Measurements from ENCODE around the gene LARGE1. TPM values are rescaled to one million over a fixed set of nuclear protein-coding genes. Genes with fewer than 3 reads are reported as not detected.

The LARGE1 gene
- total RNA-seq, 1 experiment from 2014 or later, result 5.8 TPM

DNA sequence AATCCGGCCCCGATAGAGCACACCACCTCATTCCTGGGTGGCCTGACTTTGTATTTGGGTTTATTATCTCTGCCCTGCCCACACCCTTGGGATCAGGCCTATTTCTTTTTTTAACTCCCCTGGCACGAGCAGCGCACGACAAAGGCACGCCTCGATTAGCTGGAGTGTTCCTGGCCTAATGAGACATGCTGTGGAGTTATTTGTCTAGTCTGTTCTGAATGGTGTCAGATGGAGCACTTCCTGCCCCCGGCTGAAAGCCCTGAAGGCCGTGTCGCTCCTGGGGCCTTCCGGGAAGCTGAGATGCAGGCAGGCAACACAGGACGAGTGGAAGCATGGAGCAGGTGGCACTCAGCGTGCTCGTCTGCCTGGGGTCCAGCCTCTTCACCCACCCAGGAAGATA is 47.1 kb downstream of the LARGE1 start:
- Mint-ChIP-seq H3K27me3 (ENCODE audit: insufficient read depth, unreplicated experiment) (no peaks in the 10 kb centered on the region), H3K36me3 (ENCODE audit: insufficient read depth, unreplicated experiment) (no peaks in the 10 kb centered on the region), H3K9me3 (ENCODE audit: unreplicated experiment) (no peaks in the 10 kb centered on the region), H3K27ac (ENCODE audit: unreplicated experiment) (no peak overlapping the region), H3K4me1 (ENCODE audit: low read depth, unreplicated experiment) (no peaks in the 10 kb centered on the region), H3K4me3 (ENCODE audit: unreplicated experiment) (no peak overlapping the region)
- H3K9me3 ChIP-seq, result no peaks in the 10 kb centered on the region
- no peaks in the 10 kb centered on the region for H3K27me3 ChIP-seq (replicated peaks; ENCODE audit: control insufficient read depth, insufficient read depth, low read length)
- H3K36me3 ChIP-seq (ENCODE audit: control insufficient read depth, insufficient read depth, low read length), result no peaks in the 10 kb centered on the region
- H3K4me1 ChIP-seq, result no peaks in the 10 kb centered on the region
- DNase-seq, result no peak
- H3K4me3 ChIP-seq (ENCODE audit: low read depth, low read length), result no peak overlapping the region
- TF ChIP-seq, protein P1, sequence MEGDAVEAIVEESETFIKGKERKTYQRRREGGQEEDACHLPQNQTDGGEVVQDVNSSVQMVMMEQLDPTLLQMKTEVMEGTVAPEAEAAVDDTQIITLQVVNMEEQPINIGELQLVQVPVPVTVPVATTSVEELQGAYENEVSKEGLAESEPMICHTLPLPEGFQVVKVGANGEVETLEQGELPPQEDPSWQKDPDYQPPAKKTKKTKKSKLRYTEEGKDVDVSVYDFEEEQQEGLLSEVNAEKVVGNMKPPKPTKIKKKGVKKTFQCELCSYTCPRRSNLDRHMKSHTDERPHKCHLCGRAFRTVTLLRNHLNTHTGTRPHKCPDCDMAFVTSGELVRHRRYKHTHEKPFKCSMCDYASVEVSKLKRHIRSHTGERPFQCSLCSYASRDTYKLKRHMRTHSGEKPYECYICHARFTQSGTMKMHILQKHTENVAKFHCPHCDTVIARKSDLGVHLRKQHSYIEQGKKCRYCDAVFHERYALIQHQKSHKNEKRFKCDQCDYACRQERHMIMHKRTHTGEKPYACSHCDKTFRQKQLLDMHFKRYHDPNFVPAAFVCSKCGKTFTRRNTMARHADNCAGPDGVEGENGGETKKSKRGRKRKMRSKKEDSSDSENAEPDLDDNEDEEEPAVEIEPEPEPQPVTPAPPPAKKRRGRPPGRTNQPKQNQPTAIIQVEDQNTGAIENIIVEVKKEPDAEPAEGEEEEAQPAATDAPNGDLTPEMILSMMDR (IDR thresholded peaks at IDR 0.05; ENCODE audit: insufficient read depth in 1 of 2, low read depth in 1 of 2, low read length in 1 of 2, severe bottlenecking in 1 of 2, unreplicated experiment in 1 of 2), result no peak
- intact Hi-C loops (cut with micrococcal nuclease; ENCODE audit: unreplicated experiment), result no loop called here
- ChIA-PET CTCF (no interaction called here), POLR2A (no interaction called here)
- no TSS peak for BruUV-seq (replicated peaks)

DNA sequence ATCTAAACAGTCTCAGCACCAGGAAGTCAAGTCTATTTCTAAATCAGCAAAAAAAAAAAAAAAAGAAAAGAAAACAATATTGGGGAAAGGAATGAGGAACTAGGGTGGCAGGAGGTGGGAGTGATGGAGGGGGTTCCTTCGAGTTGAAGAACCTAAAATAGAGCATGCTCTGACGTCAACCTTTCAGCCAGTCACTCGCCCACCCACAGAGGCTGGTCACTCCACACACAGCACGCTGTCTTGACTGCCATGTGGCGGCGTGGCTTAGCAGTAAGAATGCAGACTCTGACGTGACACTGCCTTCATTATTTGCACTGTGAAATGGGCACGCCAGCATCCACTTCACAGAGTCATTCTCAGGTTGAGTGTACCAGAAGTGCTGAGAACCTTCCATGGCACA is 48.3 kb downstream of the LARGE1 start:
- ChIA-PET POLR2A (no interaction called here), CTCF (no interaction called here)
- BruUV-seq (replicated peaks), result no TSS peak
- H3K9me3 Mint-ChIP-seq (ENCODE audit: unreplicated experiment), result no peaks in the 10 kb centered on the region
- no peak overlapping the region for H3K4me3 Mint-ChIP-seq (ENCODE audit: unreplicated experiment)
- Histone ChIP-seq H3K36me3 (ENCODE audit: control insufficient read depth, insufficient read depth, low read length) (no peaks in the 10 kb centered on the region), H3K9me3 (no peaks in the 10 kb centered on the region), H3K27me3 (replicated peaks; ENCODE audit: control insufficient read depth, insufficient read depth, low read length) (no peaks in the 10 kb centered on the region), H3K4me3 (ENCODE audit: low read depth, low read length) (no peak overlapping the region), H3K4me1 (no peaks in the 10 kb centered on the region)
- H3K36me3 Mint-ChIP-seq (ENCODE audit: insufficient read depth, unreplicated experiment), result no peaks in the 10 kb centered on the region
- intact Hi-C loops (cut with micrococcal nuclease; ENCODE audit: unreplicated experiment), result no loop called here
- no peak overlapping the region for H3K27ac Mint-ChIP-seq (ENCODE audit: unreplicated experiment)
- TF ChIP-seq, protein P1 (IDR thresholded peaks at IDR 0.05; ENCODE audit: insufficient read depth in 1 of 2, low read depth in 1 of 2, low read length in 1 of 2, severe bottlenecking in 1 of 2, unreplicated experiment in 1 of 2), result no peak
- no peaks in the 10 kb centered on the region for H3K4me1 Mint-ChIP-seq (ENCODE audit: low read depth, unreplicated experiment)
- no peak for DNase-seq
- H3K27me3 Mint-ChIP-seq (ENCODE audit: insufficient read depth, unreplicated experiment), result no peaks in the 10 kb centered on the region

DNA sequence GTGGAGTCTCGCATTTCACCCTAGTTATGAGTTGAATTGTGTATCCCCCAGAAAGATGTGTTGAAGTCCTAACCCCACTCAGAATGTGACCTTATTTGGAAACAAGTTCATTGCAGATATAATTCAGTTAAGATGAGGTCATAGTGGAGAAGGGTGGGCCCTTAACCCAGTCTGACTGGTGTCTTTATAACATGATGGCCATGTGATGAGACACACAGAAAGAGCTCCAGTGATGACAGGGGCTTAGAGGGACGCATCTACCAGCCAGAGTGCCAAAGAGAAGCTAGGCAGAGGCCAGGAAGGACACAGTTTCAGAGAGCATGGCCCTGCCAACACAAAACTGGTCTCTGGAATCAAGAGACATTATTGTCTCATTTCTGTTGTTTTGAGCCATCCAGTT is 50.3 kb downstream of the LARGE1 start:
- Mint-ChIP-seq H3K4me1 (ENCODE audit: low read depth, unreplicated experiment) (no peaks in the 10 kb centered on the region), H3K9me3 (ENCODE audit: unreplicated experiment) (no peaks in the 10 kb centered on the region), H3K4me3 (ENCODE audit: unreplicated experiment) (no peak overlapping the region), H3K27me3 (ENCODE audit: insufficient read depth, unreplicated experiment) (no peaks in the 10 kb centered on the region), H3K36me3 (ENCODE audit: insufficient read depth, unreplicated experiment) (no peaks in the 10 kb centered on the region), H3K27ac (ENCODE audit: unreplicated experiment) (no peak overlapping the region)
- H3K4me3 ChIP-seq (ENCODE audit: low read depth, low read length), result no peak overlapping the region
- ChIA-PET POLR2A (no interaction called here), CTCF (no interaction called here)
- BruUV-seq (replicated peaks), result no TSS peak
- H3K4me1 ChIP-seq, result no peaks in the 10 kb centered on the region
- intact Hi-C loops (cut with micrococcal nuclease; ENCODE audit: unreplicated experiment), result no loop called here
- H3K9me3 ChIP-seq, result no peaks in the 10 kb centered on the region
- no peak for DNase-seq
- no peaks in the 10 kb centered on the region for H3K36me3 ChIP-seq (ENCODE audit: control insufficient read depth, insufficient read depth, low read length)
- H3K27me3 ChIP-seq (replicated peaks; ENCODE audit: control insufficient read depth, insufficient read depth, low read length), result no peaks in the 10 kb centered on the region
- TF ChIP-seq, protein P1 (IDR thresholded peaks at IDR 0.05; ENCODE audit: insufficient read depth in 1 of 2, low read depth in 1 of 2, low read length in 1 of 2, severe bottlenecking in 1 of 2, unreplicated experiment in 1 of 2), result no peak
